ENCODE measurements around the gene CTAG1A. TPM values are rescaled to one million over a fixed set of nuclear protein-coding genes. Genes with fewer than 3 reads are reported as not detected.
"Not testable (repeated sequence)": the region's sequence is repeated elsewhere in the genome, so short reads cannot be mapped to it uniquely, and the experiment has no call there.

CTAG1A gene
- total and polyA plus RNA-seq, 8 donors, result not detected

DNA sequence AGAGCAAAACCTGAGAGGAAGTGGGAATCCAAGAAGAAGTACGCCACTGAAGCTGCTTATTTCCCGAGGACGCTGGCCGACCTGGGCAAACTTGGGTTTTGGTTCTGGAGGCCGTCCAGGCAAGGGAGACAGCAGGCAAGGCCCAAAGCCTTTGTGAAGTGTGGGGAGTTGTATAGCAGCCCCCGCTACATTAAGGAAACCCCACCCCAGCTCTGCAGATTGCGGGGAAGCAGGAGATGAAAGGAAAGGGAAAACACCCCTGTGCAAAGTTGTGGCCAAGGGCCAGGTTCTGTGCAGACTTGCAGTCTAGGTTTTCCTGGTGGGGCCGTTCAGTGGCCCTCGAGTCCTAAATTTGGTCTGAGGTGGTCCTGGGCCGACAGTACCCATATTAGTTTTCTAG is 11.9 kb upstream of the CTAG1A start:
- DNase-seq, result not testable (repeated sequence)

DNA sequence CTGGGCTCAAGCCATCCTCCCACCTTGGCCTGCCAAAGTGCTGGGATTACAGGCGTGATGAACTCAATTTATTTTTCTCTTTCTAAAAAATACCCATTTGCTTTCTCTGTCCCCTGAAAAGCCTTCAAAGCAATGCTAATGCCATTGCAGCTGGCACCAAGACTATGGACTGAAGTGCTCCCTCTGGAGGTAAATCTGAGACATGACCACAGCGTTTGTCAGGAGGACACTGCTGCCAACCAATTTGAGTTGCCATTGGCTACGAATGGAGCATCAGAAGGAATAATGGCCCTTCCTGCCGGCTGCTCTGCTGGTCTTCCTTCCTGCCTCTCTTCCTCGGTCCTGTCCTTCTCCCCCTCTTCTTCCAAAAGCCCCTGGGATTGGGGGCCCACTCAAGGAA is 9.9 kb upstream of the CTAG1A start:
- WGBS, 2 donors, result no CpG with 5 or more reads among the region's 5 CpGs
- FAIRE-seq; H3K27ac ChIP-seq; H3K27me3 ChIP-seq; H3K4me1 ChIP-seq; H3K9me3 ChIP-seq; H3K4me3 ChIP-seq; H3K36me3 ChIP-seq; DNase-seq; intact Hi-C loops (cut with DNase I): not testable (repeated sequence)
- peak in 3 of 4 donors; percentile 67 to 76 (median 72) for ATAC-seq

More for the DNA sequence above, 11.9 kb upstream of the CTAG1A start:
- H3K4me1 ChIP-seq; H3K4me3 ChIP-seq; H3K27ac ChIP-seq; H3K9me3 ChIP-seq; intact Hi-C loops (cut with DNase I); H3K27me3 ChIP-seq; FAIRE-seq; ATAC-seq; H3K36me3 ChIP-seq: not testable (repeated sequence)
- no CpG with 5 or more reads among the region's 10 CpGs for WGBS, 2 donors

DNA sequence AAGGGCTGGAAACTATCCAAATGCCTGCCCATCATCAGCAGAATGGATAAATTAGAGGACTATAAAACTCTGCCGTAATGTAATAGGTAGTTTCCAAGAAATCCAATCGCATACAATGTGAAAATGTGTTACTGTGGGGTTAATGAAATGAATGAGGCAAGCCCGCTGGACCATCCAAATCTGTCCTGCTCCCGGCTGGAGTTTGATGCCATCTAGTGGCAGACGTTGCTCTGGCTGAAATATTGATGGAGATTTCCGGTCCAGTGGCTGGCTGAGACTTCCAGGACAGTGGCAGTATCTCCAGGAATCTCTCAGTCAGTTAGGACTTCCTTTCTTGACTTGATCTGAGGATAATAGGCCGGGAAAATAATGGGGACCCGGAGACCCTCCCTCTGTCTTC is 1.9 kb upstream of the CTAG1A start:
- H3K36me3 ChIP-seq; H3K27me3 ChIP-seq; H3K4me1 ChIP-seq; H3K27ac ChIP-seq; FAIRE-seq; H3K9me3 ChIP-seq; DNase-seq; H3K4me3 ChIP-seq; intact Hi-C loops (cut with DNase I): not testable (repeated sequence)
- WGBS, 2 donors, result no CpG with 5 or more reads among the region's 8 CpGs
- peak in 3 of 4 donors; percentile 54 to 73 (median 60) for ATAC-seq

DNA sequence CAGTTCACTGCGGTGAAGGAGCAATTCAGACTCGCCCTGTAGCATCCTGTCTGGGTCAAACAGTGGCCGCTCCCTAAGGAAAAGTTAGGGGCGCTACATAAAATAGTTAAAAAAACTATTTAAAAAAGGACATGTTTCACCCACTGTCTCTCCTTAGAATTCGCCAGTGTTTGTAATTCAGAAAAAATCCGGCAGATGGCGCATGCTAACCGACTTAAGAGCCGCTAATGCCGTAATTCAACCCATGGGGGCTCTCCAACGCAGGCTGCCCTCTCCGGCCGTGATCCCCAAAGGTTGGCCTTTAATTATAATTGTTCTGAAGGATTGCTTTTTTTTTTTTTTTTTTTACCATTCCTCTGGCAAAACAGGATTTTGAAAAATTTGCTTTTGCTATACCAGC is 5.5 kb downstream of the CTAG1A start:
- DNase-seq; intact Hi-C loops (cut with DNase I); H3K4me1 ChIP-seq; FAIRE-seq; H3K4me3 ChIP-seq; ATAC-seq; H3K27me3 ChIP-seq; H3K9me3 ChIP-seq; H3K27ac ChIP-seq; H3K36me3 ChIP-seq: not testable (repeated sequence)
- WGBS, 2 donors, result 70% methylated on average over 3 of the region's 13 CpGs; no CpG with 5 or more reads in 1 of the 2 donors

DNA sequence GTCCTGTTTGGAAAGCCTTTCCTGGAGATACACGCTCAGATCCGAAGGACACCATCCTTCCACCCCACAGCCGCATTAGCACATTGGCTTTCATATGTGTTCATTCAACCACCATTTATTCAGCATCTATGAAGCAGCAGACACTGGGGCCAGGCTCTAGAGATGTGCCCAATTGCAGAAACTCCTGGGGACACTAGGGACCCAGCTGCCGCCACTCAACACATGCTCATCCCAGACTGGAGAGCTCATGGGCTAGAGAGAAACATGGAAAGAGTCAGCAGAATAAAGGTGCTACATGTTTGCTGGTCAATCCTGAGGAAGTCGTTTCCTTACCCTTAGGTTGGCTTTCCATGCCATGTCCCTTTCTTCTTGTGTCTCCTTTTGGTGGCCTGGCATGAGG is 7.6 kb downstream of the CTAG1A start:
- Histone ChIP-seq H3K27me3 (peaks cover 0 to 4% (median 0%) of the 10 kb centered on the region in 4 donors), H3K4me3 (no peak overlapping the region), H3K36me3 (no peaks in the 10 kb centered on the region), H3K4me1 (no peaks in the 10 kb centered on the region), H3K9me3 (no peaks in the 10 kb centered on the region), H3K27ac (no peak overlapping the region)
- FAIRE-seq, result no peak
- TF ChIP-seq, protein P1, sequence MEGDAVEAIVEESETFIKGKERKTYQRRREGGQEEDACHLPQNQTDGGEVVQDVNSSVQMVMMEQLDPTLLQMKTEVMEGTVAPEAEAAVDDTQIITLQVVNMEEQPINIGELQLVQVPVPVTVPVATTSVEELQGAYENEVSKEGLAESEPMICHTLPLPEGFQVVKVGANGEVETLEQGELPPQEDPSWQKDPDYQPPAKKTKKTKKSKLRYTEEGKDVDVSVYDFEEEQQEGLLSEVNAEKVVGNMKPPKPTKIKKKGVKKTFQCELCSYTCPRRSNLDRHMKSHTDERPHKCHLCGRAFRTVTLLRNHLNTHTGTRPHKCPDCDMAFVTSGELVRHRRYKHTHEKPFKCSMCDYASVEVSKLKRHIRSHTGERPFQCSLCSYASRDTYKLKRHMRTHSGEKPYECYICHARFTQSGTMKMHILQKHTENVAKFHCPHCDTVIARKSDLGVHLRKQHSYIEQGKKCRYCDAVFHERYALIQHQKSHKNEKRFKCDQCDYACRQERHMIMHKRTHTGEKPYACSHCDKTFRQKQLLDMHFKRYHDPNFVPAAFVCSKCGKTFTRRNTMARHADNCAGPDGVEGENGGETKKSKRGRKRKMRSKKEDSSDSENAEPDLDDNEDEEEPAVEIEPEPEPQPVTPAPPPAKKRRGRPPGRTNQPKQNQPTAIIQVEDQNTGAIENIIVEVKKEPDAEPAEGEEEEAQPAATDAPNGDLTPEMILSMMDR (IDR thresholded peaks at IDR 0.05), result no peak
- intact Hi-C loops (cut with DNase I), result no loop called here
- 70 to 74% methylated on average over 5 of the region's 5 CpGs for WGBS, 2 donors
- ATAC-seq, result no peak
- DNase-seq, result no peak

DNA sequence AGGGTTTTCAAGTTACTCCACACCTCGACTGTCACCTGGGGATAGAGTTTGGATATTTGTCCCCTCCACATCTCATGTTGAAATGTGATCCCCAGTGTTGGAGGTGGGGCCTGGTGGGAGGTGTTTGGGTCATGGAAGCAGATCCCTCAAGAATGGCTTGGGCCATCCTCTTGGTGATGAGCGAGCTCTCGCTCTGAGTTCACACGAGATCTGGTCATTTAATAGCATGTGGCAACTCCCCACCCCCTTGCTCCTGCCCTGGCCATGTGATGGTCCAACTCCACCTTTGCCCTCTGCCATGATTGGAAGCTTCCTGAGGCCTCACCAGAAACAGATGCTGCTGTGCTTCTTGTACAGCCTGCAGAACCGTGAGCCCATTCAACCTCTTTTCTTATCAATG is 8.3 kb downstream of the CTAG1A start:
- TF ChIP-seq, protein P1 (IDR thresholded peaks at IDR 0.05), result no peak
- H3K27ac ChIP-seq, result no peak overlapping the region
- no peak for ATAC-seq
- no peak overlapping the region for H3K4me3 ChIP-seq
- peaks cover 0 to 4% (median 0%) of the 10 kb centered on the region in 4 donors for H3K27me3 ChIP-seq
- intact Hi-C loops (cut with DNase I), result no loop called here
- FAIRE-seq, result no peak
- DNase-seq, result no peak
- H3K4me1 ChIP-seq, result no peaks in the 10 kb centered on the region
- H3K9me3 ChIP-seq, result no peaks in the 10 kb centered on the region
- WGBS, 2 donors, result 72 to 82% methylated on average over 5 of the region's 5 CpGs
- no peaks in the 10 kb centered on the region for H3K36me3 ChIP-seq

DNA sequence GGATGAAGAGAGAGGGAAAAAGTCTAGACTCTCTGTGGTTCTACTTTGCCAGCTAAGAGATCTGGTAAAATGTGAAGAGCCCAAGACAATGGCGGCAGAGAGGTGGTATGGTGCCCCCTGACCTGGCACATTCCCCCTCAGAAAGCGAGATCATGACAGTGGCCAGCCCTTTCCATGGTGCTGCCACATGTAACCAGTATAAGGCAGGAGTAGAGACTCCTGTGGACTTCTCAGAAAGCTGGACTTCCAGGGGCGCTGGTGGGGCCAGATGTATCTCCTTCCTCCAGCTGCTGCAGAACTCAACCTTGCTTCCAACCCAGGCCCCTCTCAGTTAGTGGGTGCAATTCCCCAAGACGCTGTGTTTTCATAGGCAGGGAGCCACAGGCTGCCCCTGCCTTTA is 9.6 kb downstream of the CTAG1A start:
- DNase-seq (no peak), FAIRE-seq (no peak), ATAC-seq (no peak)
- Histone ChIP-seq H3K4me3 (no peak overlapping the region), H3K9me3 (no peaks in the 10 kb centered on the region), H3K27ac (no peak overlapping the region), H3K27me3 (peaks cover 0 to 4% (median 0%) of the 10 kb centered on the region in 4 donors), H3K36me3 (no peaks in the 10 kb centered on the region), H3K4me1 (no peaks in the 10 kb centered on the region)
- intact Hi-C loops (cut with DNase I), result no loop called here
- TF ChIP-seq, protein P1 (IDR thresholded peaks at IDR 0.05), result no peak
- 65 to 71% methylated on average over 4 of the region's 4 CpGs for WGBS, 2 donors
